Tibial nerve (tissue), 4 donors: ENCODE data around the gene NBL1. TPM values are rescaled to one million over a fixed set of nuclear protein-coding genes. Genes with fewer than 3 reads are reported as not detected.

ENCODE experiments used
- DNase-seq, 2 donors: peaks; one replicate each; pipeline ENCODE4 v3.0.0-alpha.2; 2019; ENCODE audit warnings: low spot score in 2 of 2
- H3K27ac ChIP-seq, 4 donors: fragments of 200-600 bp; sonication (generic) in 3 of 4; one replicate each; pipeline ENCODE4 v1.5.1; 2017 to 2019; ENCODE audit warnings: mild to moderate bottlenecking in 1 of 4
- H3K27me3 ChIP-seq, 2 donors: fragments of 200-600 bp; sonication (generic) in 1 of 2; one replicate each; pipeline versions ENCODE4 v1.5.1 to v1.6.0; 2017 to 2019
- H3K36me3 ChIP-seq, 3 donors: fragments of 200-600 bp; sonication (generic); one replicate each; pipeline ENCODE4 v1.5.1; 2018 to 2019
- H3K4me1 ChIP-seq, 4 donors: fragments of 200-600 bp; sonication (generic) in 3 of 4; one replicate each; pipeline ENCODE4 v1.5.1; 2017 to 2019
- H3K4me3 ChIP-seq, 4 donors: fragments of 200-600 bp; sonication (generic) in 3 of 4; one replicate each; pipeline ENCODE4 v1.5.1; 2017 to 2019; ENCODE audit warnings: mild to moderate bottlenecking in 1 of 4, moderate library complexity in 1 of 4
- H3K9me3 ChIP-seq, 4 donors: fragments of 200-600 bp; sonication (generic) in 3 of 4; one replicate each; pipeline ENCODE4 v1.5.1; 2017 to 2019
- EP300 ChIP-seq, 2 donors: sonication (generic); formaldehyde crosslinking; IDR thresholded peaks; one replicate each; pipeline ENCODE4 v1.6.1; 2017; ENCODE audit warnings: antibody characterized with exemption in 2 of 2, mild to moderate bottlenecking in 1 of 2
- POLR2A ChIP-seq, 2 donors: fragments of 450-650 bp; IDR thresholded peaks; one replicate each; pipeline ENCODE4 v1.6.1; 2017; ENCODE audit warnings: antibody characterized with exemption in 2 of 2, mild to moderate bottlenecking in 2 of 2, moderate library complexity in 2 of 2
- WGBS, 2 donors: methylation state at CpG; one replicate each; pipeline ENCODE4 v1.1.5; 2018; 5-methylcytosine and 5-hydroxymethylcytosine counted together
- total RNA-seq, 4 donors: library from RNA; depleted of rRNA; stranded (reverse); fragments of >200 nt; gene quantifications; one replicate each; pipeline ENCODE4 v1.1.0, GENCODE V29; 2016
- TF ChIP-seq, protein P1 (sequence below), 5 experiments: fragments of 200-600 bp in 3 of 5; fragments of 450-650 bp in 2 of 5; sonication (generic) in 3 of 5; IDR thresholded peaks; one replicate each; pipeline ENCODE4 v1.5.1; 2016 to 2019; ENCODE audit warnings: antibody characterized with exemption in 5 of 5, mild to moderate bottlenecking in 3 of 5, moderate library complexity in 2 of 5

The NBL1 gene
- total RNA-seq, 4 donors from 2014 or later, result 71.9 to 157 (median 92.0) TPM

DNA sequence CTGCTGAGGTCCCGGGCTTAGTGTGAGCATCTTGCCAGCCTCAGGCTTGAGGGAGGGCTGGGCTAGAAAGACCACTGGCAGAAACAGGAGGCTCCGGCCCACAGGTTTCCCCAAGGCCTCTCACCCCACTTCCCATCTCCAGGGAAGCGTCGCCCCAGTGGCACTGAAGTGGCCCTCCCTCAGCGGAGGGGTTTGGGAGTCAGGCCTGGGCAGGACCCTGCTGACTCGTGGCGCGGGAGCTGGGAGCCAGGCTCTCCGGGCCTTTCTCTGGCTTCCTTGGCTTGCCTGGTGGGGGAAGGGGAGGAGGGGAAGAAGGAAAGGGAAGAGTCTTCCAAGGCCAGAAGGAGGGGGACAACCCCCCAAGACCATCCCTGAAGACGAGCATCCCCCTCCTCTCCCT lies 13.4 kb downstream of the NBL1 start:
- Histone ChIP-seq H3K27me3 (peaks cover 0 to under 1% of the 10 kb centered on the region in 2 donors), H3K9me3 (no peaks in the 10 kb centered on the region), H3K4me1 (peaks cover 0 to 22% (median 2%) of the 10 kb centered on the region in 4 donors), H3K27ac (no peak overlapping the region), H3K4me3 (no peak overlapping the region), H3K36me3 (peaks cover 0 to 32% (median 0%) of the 10 kb centered on the region in 3 donors)
- TF ChIP-seq EP300 (IDR thresholded peaks at IDR 0.05), result no peak
- TF ChIP-seq, protein P1, sequence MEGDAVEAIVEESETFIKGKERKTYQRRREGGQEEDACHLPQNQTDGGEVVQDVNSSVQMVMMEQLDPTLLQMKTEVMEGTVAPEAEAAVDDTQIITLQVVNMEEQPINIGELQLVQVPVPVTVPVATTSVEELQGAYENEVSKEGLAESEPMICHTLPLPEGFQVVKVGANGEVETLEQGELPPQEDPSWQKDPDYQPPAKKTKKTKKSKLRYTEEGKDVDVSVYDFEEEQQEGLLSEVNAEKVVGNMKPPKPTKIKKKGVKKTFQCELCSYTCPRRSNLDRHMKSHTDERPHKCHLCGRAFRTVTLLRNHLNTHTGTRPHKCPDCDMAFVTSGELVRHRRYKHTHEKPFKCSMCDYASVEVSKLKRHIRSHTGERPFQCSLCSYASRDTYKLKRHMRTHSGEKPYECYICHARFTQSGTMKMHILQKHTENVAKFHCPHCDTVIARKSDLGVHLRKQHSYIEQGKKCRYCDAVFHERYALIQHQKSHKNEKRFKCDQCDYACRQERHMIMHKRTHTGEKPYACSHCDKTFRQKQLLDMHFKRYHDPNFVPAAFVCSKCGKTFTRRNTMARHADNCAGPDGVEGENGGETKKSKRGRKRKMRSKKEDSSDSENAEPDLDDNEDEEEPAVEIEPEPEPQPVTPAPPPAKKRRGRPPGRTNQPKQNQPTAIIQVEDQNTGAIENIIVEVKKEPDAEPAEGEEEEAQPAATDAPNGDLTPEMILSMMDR (IDR thresholded peaks at IDR 0.05), result no peak
- no peak for TF ChIP-seq POLR2A (IDR thresholded peaks at IDR 0.05)
- 86 to 88% methylated on average over 10 of the region's 10 CpGs for WGBS, 2 donors
- no peak for DNase-seq

DNA sequence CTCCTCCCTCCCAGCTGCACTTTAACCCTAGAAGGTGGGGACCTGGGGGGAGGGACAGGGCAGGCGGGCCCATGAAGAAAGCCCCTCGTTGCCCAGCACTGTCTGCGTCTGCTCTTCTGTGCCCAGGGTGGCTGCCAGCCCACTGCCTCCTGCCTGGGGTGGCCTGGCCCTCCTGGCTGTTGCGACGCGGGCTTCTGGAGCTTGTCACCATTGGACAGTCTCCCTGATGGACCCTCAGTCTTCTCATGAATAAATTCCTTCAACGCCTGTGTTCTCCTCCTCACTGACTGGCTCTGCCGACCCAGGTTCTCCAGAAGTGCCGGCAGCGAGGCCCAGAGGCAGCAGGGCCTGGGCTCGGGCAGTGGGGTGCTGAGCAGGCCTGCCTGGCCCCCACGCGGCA lies 14.1 kb downstream of the NBL1 start:
- no peak overlapping the region for H3K27ac ChIP-seq
- TF ChIP-seq EP300 (IDR thresholded peaks at IDR 0.05) (no peak), POLR2A (IDR thresholded peaks at IDR 0.05) (no peak)
- TF ChIP-seq, protein P1 (IDR thresholded peaks at IDR 0.05), result no peak

DNA sequence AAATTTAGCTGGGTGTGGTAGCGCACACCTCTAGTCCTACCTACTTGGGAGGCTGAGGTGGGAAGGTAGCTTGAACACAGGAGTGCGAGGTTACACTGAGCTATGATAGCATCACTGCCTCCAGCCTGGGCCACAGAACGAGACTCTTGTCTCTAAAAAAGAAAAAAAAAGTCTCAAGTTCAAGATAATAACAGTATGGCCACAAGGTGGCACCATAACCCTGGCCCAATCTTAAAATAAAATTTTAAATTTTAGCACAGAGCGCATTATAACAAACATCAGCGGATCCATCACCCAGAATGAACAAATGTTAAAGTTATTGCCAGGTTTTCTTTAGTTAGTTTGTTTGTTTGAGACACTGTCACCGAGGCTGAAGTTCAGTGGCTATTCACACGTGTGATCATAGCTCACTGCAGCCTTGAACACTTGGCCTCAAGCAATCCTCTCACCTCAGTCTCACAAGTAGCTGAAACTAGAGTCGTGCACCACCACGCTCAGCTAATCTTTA lies 17.7 kb downstream of the NBL1 start:
- H3K36me3 ChIP-seq, result peaks cover 0 to 13% (median 0%) of the 10 kb centered on the region in 3 donors
- TF ChIP-seq, protein P1 (IDR thresholded peaks at IDR 0.05), result peak; percentile 57 to 75 (median 59)
- TF ChIP-seq POLR2A (IDR thresholded peaks at IDR 0.05), result no peak
- peaks cover 0 to 39% of the 10 kb centered on the region in 2 donors for H3K27me3 ChIP-seq
- H3K27ac ChIP-seq, result no peak overlapping the region
- peaks cover 0 to 23% (median 4%) of the 10 kb centered on the region in 4 donors for H3K4me1 ChIP-seq
- H3K9me3 ChIP-seq, result no peaks in the 10 kb centered on the region
- H3K4me3 ChIP-seq, result no peak overlapping the region
- DNase-seq, result peak in 1 of 2 donors; percentile 66
- WGBS, 2 donors, result 14 to 15% methylated on average over 9 of the region's 9 CpGs

More for the DNA sequence above, 14.1 kb downstream of the NBL1 start:
- Histone ChIP-seq H3K4me3 (no peak overlapping the region), H3K4me1 (peaks cover 0 to 22% (median 2%) of the 10 kb centered on the region in 4 donors), H3K27me3 (peaks cover 0 to 7% of the 10 kb centered on the region in 2 donors), H3K9me3 (no peaks in the 10 kb centered on the region), H3K36me3 (peaks cover 0 to 32% (median 0%) of the 10 kb centered on the region in 3 donors)
- 83 to 93% methylated on average over 13 of the region's 13 CpGs for WGBS, 2 donors
- DNase-seq, result no peak

GRCh38 chr1:19662313-19662712 lies 18.2 kb downstream of the NBL1 start:
- Histone ChIP-seq H3K4me3 (no peak overlapping the region), H3K36me3 (peaks cover 0 to 12% (median 0%) of the 10 kb centered on the region in 3 donors), H3K9me3 (no peaks in the 10 kb centered on the region), H3K27me3 (peaks cover 0 to 44% of the 10 kb centered on the region in 2 donors), H3K4me1 (peaks cover 0 to 23% (median 4%) of the 10 kb centered on the region in 4 donors), H3K27ac (no peak overlapping the region)
- TF ChIP-seq POLR2A (IDR thresholded peaks at IDR 0.05) (no peak), EP300 (IDR thresholded peaks at IDR 0.05) (no peak)
- TF ChIP-seq, protein P1 (IDR thresholded peaks at IDR 0.05), result no peak
- DNase-seq, result no peak
- 67 to 70% methylated on average over 3 of the region's 3 CpGs for WGBS, 2 donors

- H3K36me3 ChIP-seq, result no peaks in the 10 kb centered on the region
- DNase-seq, result no peak
- H3K9me3 ChIP-seq, result no peaks in the 10 kb centered on the region
- TF ChIP-seq POLR2A (IDR thresholded peaks at IDR 0.05) (no peak), EP300 (IDR thresholded peaks at IDR 0.05) (no peak)
- TF ChIP-seq, protein P1 (IDR thresholded peaks at IDR 0.05), result no peak
- peak within 1 kb of the TSS in 1 of 4 donors; percentile 27 for H3K4me3 ChIP-seq
- no peak within 1 kb of the TSS for H3K27ac ChIP-seq
- H3K4me1 ChIP-seq, result peaks cover 0 to 22% (median 3%) of the 10 kb centered on the region in 4 donors
- 3 to 6% methylated on average over 18 to 24 of the region's 80 CpGs for WGBS, 2 donors
- H3K27me3 ChIP-seq, result peaks cover 0 to 64% of the 10 kb centered on the region in 2 donors
These were observed 20.5 kb downstream of the NBL1 start, which contains the start of gene HTR6 for GRCh38 chr1:19664453-19665185. Gene HTR6, plus strand, starts transcription at chr1:19664875. Its CDS starts 879 bp downstream, at chr1:19665754.
